COLO668 (cell line): ENCODE data around the gene DNPH1.

Experiments used
- DNase-seq: peaks from one replicate; lab custom pipeline; 2025; ENCODE audit not compliant: unreplicated experiment; lab: John Stamatoyannopoulos, UW

Gene DNPH1

GRCh38 chr6:43183441-43183840 is 45.8 kb downstream of the DNPH1 start:
- DNase-seq: no peak

GRCh38 chr6:43181942-43182860 is 47.1 kb downstream of the DNPH1 start, which contains the start of gene CUL9:
Gene CUL9, plus strand, starts transcription at chr6:43182196. Its CDS starts 2,115 bp downstream, at chr6:43184311.
- peak; percentile 85 for DNase-seq

DNA sequence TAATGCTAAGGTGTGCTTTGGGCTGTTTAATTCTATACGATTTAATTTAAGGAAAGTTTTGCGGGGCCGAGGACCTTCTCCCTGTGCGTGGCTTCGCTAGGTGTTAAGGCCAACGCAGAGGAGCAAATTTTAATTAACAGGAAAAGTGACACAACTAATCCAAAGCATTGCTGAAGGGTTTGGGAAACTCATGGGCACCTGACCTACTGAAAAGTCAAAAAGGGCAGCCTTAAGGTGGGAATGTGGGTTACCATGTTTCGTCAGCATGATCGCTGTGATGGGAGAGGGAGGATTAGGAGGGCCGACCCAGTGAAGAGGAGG is 47.7 kb downstream of the DNPH1 start:
- no peak for DNase-seq

GRCh38 chr6:43180985-43181384 is 48.3 kb downstream of the DNPH1 start:
- DNase-seq: no peak

DNA sequence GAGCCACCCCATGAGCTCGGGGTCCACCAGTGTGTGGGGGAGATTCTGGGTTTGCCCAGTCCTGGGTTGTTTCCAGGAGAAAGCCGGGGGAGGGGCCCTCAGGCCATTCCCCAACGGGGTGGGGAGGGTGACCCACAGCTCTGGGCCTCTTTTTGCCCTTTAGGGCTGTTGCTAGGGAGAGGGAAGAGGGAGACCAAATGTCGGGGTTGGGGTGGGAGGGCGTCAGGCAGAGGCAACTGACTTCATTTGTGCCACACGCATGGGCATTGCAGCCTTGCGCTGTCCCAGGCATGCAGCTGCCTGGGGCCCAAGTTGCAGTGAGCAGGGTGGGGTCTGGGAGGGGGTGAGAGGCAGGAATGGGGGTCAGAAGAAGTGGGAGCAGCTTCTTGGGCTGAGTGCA is 49.2 kb downstream of the DNPH1 start:
- no peak for DNase-seq

- no peak for DNase-seq
Measured at GRCh38 chr6:43178951-43179830, 50.1 kb downstream of the DNPH1 start.

DNA sequence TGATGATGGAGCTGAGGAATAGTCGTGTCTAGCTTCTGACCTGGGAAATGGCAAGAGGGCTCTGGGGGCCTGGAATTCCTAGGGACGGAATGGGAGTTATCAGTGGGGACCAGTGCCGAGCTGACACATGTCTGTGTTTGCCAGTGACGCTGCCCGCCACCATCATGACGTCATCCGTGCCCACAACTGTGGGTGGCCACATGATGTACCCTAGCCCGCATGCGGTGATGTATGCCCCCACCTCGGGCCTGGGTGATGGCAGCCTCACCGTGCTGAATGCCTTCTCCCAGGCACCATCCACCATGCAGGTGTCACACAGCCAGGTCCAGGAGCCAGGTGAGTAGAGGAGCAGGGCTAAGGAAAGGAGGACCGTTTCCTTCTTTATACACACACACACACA is 51.1 kb downstream of the DNPH1 start:
- DNase-seq: no peak

- no peak for DNase-seq
Measured at GRCh38 chr6:43176423-43176786, 52.9 kb downstream of the DNPH1 start.

- DNase-seq: no peak
Measured at GRCh38 chr6:43175676-43176422, 53.4 kb downstream of the DNPH1 start.
